ENCODE measurements around the gene MCM9.

GRCh38 chr6:118864341-118865099 is 70.4 kb downstream of the MCM9 start:
- TF ChIP-seq CTCF (IDR thresholded peaks at IDR 0.05), result no peak
- TF ChIP-seq POLR2A (IDR thresholded peaks at IDR 0.05), result no peak

All from Peyer's patch (tissue), 4 donors.